HepG2 (cell line): ENCODE data around the gene FAM193A. TPM values are rescaled to one million over a fixed set of nuclear protein-coding genes. Genes with fewer than 3 reads are reported as not detected.

Source experiments
- ARNT2 ChIP-seq: sonication (generic); formaldehyde crosslinking; IDR thresholded peaks from 2 replicates; pipeline ENCODE4 v1.8.0; 2022; ENCODE audit warnings: mild to moderate bottlenecking, low read depth, missing genetic modification reagents, moderate library complexity
- CREM ChIP-seq, 2 experiments: sonication (generic) in 1 of 2; formaldehyde crosslinking in 1 of 2; IDR thresholded peaks; 2 replicates each; pipeline versions ENCODE4 v1.4.0 to v1.6.1; 2016 to 2020; ENCODE audit warnings: antibody characterized with exemption in 1 of 2, mild to moderate bottlenecking in 1 of 2, missing genetic modification reagents in 1 of 2
- DR1 ChIP-seq: sonication (generic); formaldehyde crosslinking; IDR thresholded peaks from 2 replicates; pipeline ENCODE4 v1.8.0; 2021; ENCODE audit warnings: mild to moderate bottlenecking, missing genetic modification reagents, inconsistent platforms
- E2F2 ChIP-seq: sonication (generic); formaldehyde crosslinking; IDR thresholded peaks from 2 replicates; pipeline ENCODE4 v1.4.0; 2020; ENCODE audit warnings: missing genetic modification reagents, borderline replicate concordance
- HIVEP1 ChIP-seq: sonication (generic); formaldehyde crosslinking; IDR thresholded peaks from 2 replicates; pipeline ENCODE4 v1.4.0; 2020; ENCODE audit warnings: mild to moderate bottlenecking, missing genetic modification reagents
- LCORL ChIP-seq, 2 experiments: fragments of 450-650 bp in 1 of 2; sonication (generic) in 1 of 2; formaldehyde crosslinking in 1 of 2; IDR thresholded peaks; 2 replicates each; pipeline versions ENCODE4 v1.5.0 to v1.6.1; 2017 to 2020; ENCODE audit warnings: antibody characterized with exemption in 1 of 2, missing genetic modification reagents in 1 of 2
- TAF1 ChIP-seq: sonication (generic); formaldehyde crosslinking; IDR thresholded peaks from 2 replicates; pipeline ENCODE4 v1.4.0; 2020; ENCODE audit warnings: missing genetic modification reagents
- ZFP36L1 ChIP-seq: sonication (generic); formaldehyde crosslinking; IDR thresholded peaks from 2 replicates; pipeline ENCODE4 v1.8.0; 2022; ENCODE audit warnings: mild to moderate bottlenecking, missing genetic modification reagents, moderate library complexity
- ZFP62 ChIP-seq: sonication (generic); formaldehyde crosslinking; IDR thresholded peaks from 2 replicates; pipeline ENCODE4 v1.4.0; 2020; ENCODE audit warnings: missing genetic modification reagents
- ZFX ChIP-seq: sonication (generic); formaldehyde crosslinking; IDR thresholded peaks from 2 replicates; pipeline ENCODE4 v1.4.0; 2020; ENCODE audit warnings: mild to moderate bottlenecking, low read depth, missing genetic modification reagents, moderate library complexity
- ZHX2 ChIP-seq, 2 experiments: sonication (generic) in 1 of 2; formaldehyde crosslinking in 1 of 2; IDR thresholded peaks; 2 replicates each; pipeline versions ENCODE4 v1.6.1 to v1.9.0; 2014 to 2022; ENCODE audit warnings: antibody characterized with exemption in 1 of 2, borderline replicate concordance in 1 of 2, inconsistent platforms in 1 of 2, low read depth in 1 of 2, missing genetic modification reagents in 1 of 2
- ZKSCAN8 ChIP-seq: IDR thresholded peaks from 2 replicates; pipeline ENCODE4 v1.6.1; 2016; ENCODE audit warnings: borderline replicate concordance, missing genetic modification reagents, missing compliant biosample characterization
- ZNF121 ChIP-seq: sonication (generic); formaldehyde crosslinking; IDR thresholded peaks from 2 replicates; pipeline ENCODE4 v1.5.0; 2020; ENCODE audit warnings: mild to moderate bottlenecking, missing genetic modification reagents
- ZNF138 ChIP-seq: sonication (generic); formaldehyde crosslinking; IDR thresholded peaks from 2 replicates; pipeline ENCODE4 v1.5.0; 2020; ENCODE audit warnings: mild to moderate bottlenecking, low read depth, missing genetic modification reagents
- ZNF704 ChIP-seq: sonication (generic); formaldehyde crosslinking; IDR thresholded peaks from 2 replicates; pipeline ENCODE4 v1.8.1; 2023; ENCODE audit warnings: mild to moderate bottlenecking, inconsistent platforms, moderate library complexity, missing genetic modification reagents, borderline replicate concordance
- ZNF749 ChIP-seq: sonication (generic); formaldehyde crosslinking; IDR thresholded peaks from 2 replicates; pipeline ENCODE4 v1.8.0; 2022; ENCODE audit warnings: mild to moderate bottlenecking, missing genetic modification reagents, moderate library complexity, borderline replicate concordance
- ZNF776 ChIP-seq: sonication (generic); formaldehyde crosslinking; IDR thresholded peaks from 2 replicates; pipeline ENCODE4 v1.4.0; 2020; ENCODE audit warnings: mild to moderate bottlenecking, missing genetic modification reagents
- polyA plus RNA-seq, 8 experiments: library from polyadenylated mRNA; depleted of rRNA in 3 of 8; stranded (reverse) in 7 of 8; unstranded in 1 of 8; fragments of >200 nt; fragmentation: Illumina TruSeq in 4 of 8; extraction: Trizol in 4 of 8; gene quantifications; 2 replicates each; pipeline versions ENCODE4 v1.2.1 to v1.2.3, GENCODE V29; 2011 to 2016; ENCODE audit warnings: low read depth in 4 of 8, missing spikeins in 1 of 8, mixed read lengths in 1 of 8; ENCODE audit not compliant: insufficient read depth in 1 of 8
- total RNA-seq, 5 experiments: library from RNA; depleted of rRNA; stranded (reverse); fragments of >200 nt; fragmentation: Illumina TruSeq; extraction: Trizol; gene quantifications; 2 replicates each; pipeline ENCODE4 v1.2.3, GENCODE V29; 2016; ENCODE audit warnings: low read depth in 1 of 5

Gene FAM193A
- total and polyA plus RNA-seq, 2 of the 13 experiments (the other 11 are each of a cell fraction or from before 2014, with no cell fraction given), result 5.7 to 8.7 TPM

GRCh38 chr4:2755821-2756690 lies 219.6 kb downstream of the FAM193A start, which contains the start of gene TNIP2 (continued):
- TF ChIP-seq DR1 (CRISPR knock-in tag) (peak; percentile 38; the same call in 1 of the 2 replicates), ZNF776 (peak; percentile 95; the same call in 1 of the 2 replicates), LCORL (IDR thresholded peaks at IDR 0.05) (no peak), LCORL (CRISPR knock-in tag; IDR thresholded peaks at IDR 0.05) (no peak), ZNF138 (0 out of 2 replicates have a peak, but pooled peaks have one; percentile 26), ZNF704 (CRISPR knock-in tag) (no peak), ZKSCAN8 (no peak), CREM (IDR thresholded peaks at IDR 0.05) (no peak), CREM (CRISPR knock-in tag; IDR thresholded peaks at IDR 0.05) (no peak), ZNF749 (CRISPR knock-in tag) (0 out of 2 replicates have a peak, but pooled peaks have one; percentile 20), TAF1 (CRISPR knock-in tag) (no peak; the same call in 1 of the 2 replicates), ZFP62 (CRISPR knock-in tag) (no peak), ZFP36L1 (no peak), ZFX (CRISPR knock-in tag) (peak; percentile 96), ZHX2 (IDR thresholded peaks at IDR 0.05; ENCODE audit: low read depth) (0 out of 2 replicates have a peak, but pooled peaks have one; percentile 38), ZHX2 (CRISPR knock-in tag; IDR thresholded peaks at IDR 0.05; ENCODE audit: borderline replicate concordance) (0 out of 2 replicates have a peak, but pooled peaks have one; percentile 62), ZNF121 (CRISPR knock-in tag) (no peak), HIVEP1 (peak; percentile 42; the same call in 1 of the 2 replicates), E2F2 (CRISPR knock-in tag) (no peak), ARNT2 (peak; percentile 83)
